NCI-H82 (cell line): Measurements from ENCODE around the gene ZNF208.
"Not testable (repeated sequence)": the region's sequence is repeated elsewhere in the genome, so short reads cannot be mapped to it uniquely, and the experiment has no call there.

ENCODE experiments used
- DNase-seq: peaks from one replicate; lab custom pipeline; 2025; lab: John Stamatoyannopoulos, UW

Gene ZNF208

GRCh38 chr19:22010437-22011143 is at the start of gene ZNF208:
TSS of gene ZNF208 (minus strand) at chr19:22010943. CDS start at chr19:22010794, 149 bp downstream.
- not testable (repeated sequence) for DNase-seq

- peak; percentile 0 for DNase-seq
Measured at GRCh38 chr19:22052644-22053013, 41.9 kb upstream of the ZNF208 start.

- not testable (repeated sequence) for DNase-seq
Measured at GRCh38 chr19:22041151-22041550, 30.4 kb upstream of the ZNF208 start.

GRCh38 chr19:22030680-22031079 is 19.9 kb upstream of the ZNF208 start:
- no peak for DNase-seq

- no peak for DNase-seq
Measured at GRCh38 chr19:22026687-22027086, 15.9 kb upstream of the ZNF208 start.

- DNase-seq = not testable (repeated sequence)
Measured at GRCh38 chr19:22025539-22025938, 14.8 kb upstream of the ZNF208 start.

GRCh38 chr19:21970466-21970865 is 40.3 kb downstream of the ZNF208 start:
- DNase-seq = no peak

- no peak for DNase-seq
Measured at GRCh38 chr19:21947775-21948174, 63.0 kb downstream of the ZNF208 start.

- DNase-seq = no peak
Measured at GRCh38 chr19:21940684-21941083, 70.1 kb downstream of the ZNF208 start.

GRCh38 chr19:21934593-21934992 is 76.2 kb downstream of the ZNF208 start:
- no peak for DNase-seq

GRCh38 chr19:21934131-21934530 is 76.6 kb downstream of the ZNF208 start:
- no peak for DNase-seq

GRCh38 chr19:21922276-21922675 is 88.5 kb downstream of the ZNF208 start:
- no peak for DNase-seq

GRCh38 chr19:21921691-21922180 is 89.0 kb downstream of the ZNF208 start:
- DNase-seq = no peak

- DNase-seq = no peak
Measured at GRCh38 chr19:21915411-21915810, 95.3 kb downstream of the ZNF208 start.

- peak; percentile 9 for DNase-seq
Measured at GRCh38 chr19:21912654-21913053, 98.1 kb downstream of the ZNF208 start.

- DNase-seq = no peak
Measured at GRCh38 chr19:21910318-21910717, 100.4 kb downstream of the ZNF208 start.

GRCh38 chr19:21908066-21908465 is 102.7 kb downstream of the ZNF208 start:
- no peak for DNase-seq

GRCh38 chr19:21907516-21907915 is 103.2 kb downstream of the ZNF208 start:
- DNase-seq = no peak

- no peak for DNase-seq
Measured at GRCh38 chr19:21902571-21902970, 108.2 kb downstream of the ZNF208 start.

GRCh38 chr19:21901861-21902260 is 108.9 kb downstream of the ZNF208 start:
- no peak for DNase-seq

- no peak for DNase-seq
Measured at GRCh38 chr19:21900401-21900800, 110.3 kb downstream of the ZNF208 start.

GRCh38 chr19:21891086-21891485 is 119.7 kb downstream of the ZNF208 start:
- no peak for DNase-seq

- DNase-seq = peak; percentile 4
Measured at GRCh38 chr19:21890017-21890416, 120.7 kb downstream of the ZNF208 start.

GRCh38 chr19:21885516-21885915 is 125.2 kb downstream of the ZNF208 start:
- DNase-seq = not testable (repeated sequence)
